ENCODE measurements around the gene MAK.
"Not testable (repeated sequence)": the region's sequence is repeated elsewhere in the genome, so short reads cannot be mapped to it uniquely, and the experiment has no call there.

The MAK gene

DNA sequence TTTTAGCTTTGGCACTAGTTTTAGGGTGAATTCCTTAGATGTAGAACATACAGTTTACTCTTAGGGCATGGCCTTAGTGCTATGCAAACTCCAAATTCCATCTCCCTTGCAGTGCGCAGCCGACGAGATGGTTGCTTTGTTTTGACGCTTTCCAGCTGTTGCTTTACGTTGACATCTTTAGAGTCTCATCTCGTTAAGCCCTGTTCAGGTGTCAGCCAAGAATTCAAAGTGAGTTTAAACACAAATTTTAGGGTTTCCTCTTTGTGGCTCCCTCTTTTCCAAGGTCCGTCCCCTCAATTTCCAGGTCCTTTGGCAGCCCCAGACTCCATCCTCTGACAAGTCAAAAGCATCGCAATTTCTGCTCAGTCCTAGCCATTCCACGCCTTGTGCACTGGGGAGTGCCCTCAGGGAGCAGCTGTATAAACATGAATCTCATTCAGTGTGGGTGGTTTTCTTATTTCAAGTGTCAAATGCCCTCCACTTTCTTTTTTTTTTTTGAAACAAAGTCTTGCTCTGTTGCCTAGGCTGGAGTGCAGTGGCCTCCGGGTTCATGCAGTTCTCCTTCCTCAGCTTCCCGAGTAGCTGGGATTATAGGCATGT is 14.1 kb upstream of the MAK start:
- no peak for DNase-seq

DNA sequence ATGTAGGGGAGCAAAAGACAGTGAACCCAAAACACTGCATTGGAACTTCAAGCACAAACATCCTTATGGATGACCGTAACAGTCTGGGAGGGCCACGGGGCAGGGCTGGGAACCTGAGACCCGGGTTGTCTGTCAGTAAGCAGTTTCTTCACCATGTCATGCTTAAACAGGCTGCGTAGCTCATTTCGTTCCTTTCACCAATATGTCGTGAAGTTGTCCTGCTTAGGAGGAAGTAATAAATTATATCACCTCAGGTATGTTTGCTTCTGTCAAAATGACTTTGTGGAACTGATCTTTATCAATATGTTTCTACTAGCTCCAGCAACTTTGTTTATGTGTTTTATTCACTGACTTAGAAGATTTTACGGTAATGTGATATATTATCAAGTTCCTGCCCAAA is 12.4 kb upstream of the MAK start:
- no peak for DNase-seq

DNA sequence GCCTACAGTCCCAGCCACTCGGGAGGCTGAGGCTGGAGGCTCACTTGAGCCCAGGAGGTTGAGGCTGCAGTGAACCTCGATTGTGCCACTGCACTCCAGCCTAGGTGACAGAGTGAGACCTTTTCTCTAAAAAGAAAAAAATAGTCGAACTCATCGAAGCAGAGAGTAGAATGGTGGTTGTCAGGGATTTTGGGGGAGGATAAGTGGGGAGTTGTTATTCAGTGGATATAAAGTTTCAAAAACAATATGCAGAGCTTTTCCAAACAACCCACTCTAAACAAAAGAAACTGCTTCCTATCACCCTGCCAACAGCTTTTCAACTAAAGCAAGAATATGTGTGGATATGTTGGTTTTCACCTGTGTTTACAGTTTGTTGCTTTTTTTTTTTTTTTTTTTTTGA is 11.6 kb upstream of the MAK start:
- no peak for DNase-seq

DNA sequence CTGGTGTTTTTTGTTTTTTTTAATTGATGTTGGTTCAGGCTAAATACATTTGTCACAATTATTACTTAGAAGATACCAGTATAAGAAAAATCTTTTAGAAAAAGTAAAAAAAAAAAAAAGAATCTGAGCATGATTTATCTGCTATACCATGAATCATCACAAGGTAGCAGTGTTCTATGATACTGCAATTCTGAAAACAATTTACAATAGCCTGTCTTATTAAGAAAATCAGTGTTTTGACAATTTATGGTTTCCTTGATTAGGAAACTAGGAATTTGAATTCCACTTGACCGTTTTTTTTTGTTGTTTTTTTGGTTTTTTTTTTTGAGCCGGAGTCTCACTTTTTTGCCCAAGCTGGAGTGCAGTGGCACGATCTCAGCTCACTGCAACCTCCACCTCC is 9.3 kb upstream of the MAK start:
- no peak for DNase-seq

DNA sequence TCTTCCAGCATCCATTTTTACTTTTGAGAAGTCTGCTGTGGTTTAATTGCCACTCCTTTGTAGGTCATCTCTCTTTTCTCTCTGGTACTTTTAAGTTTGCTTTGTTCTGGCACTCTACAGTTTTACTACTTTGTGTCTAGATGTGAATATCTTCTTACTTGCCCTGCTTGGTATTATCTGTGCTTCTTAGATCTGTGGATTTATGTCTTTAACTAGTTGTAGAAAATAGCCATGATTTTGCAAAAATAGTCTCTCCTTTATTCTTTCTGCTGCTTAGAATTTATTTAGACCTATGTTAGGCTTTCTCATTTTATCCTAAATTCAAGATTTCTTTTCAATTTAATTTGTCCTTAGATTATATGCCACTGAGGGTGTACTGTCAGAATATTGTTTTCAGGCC is 5.2 kb upstream of the MAK start:
- no peak for DNase-seq

DNA sequence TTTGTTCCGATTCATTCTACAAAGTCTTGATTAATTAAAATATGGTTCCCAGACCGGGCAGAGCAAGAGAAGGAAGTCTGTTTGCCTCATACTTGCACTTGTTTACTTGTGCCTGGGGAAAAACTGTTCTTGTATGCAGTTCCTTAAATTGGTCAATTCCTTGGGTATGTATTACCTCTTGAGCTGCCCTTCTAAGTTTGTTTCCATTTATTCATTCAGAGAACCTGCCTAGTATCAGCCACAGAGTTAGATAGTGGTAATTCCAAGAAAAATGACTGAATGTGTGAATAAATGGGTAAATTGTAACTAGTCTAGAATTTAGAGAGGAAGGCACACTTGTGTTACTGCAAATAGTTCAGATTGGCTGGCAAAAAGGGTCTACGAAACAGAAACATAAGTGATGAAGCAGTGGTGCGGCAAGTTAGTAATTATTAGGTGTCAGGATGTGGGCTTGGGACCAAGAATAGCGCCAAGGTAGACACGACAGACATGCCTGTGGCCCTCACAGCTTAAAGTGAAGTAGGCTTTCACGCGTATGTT is 525 bp upstream of the MAK start:
- DNase-seq, result peak in 1 of 2 donors; percentile 6

DNA sequence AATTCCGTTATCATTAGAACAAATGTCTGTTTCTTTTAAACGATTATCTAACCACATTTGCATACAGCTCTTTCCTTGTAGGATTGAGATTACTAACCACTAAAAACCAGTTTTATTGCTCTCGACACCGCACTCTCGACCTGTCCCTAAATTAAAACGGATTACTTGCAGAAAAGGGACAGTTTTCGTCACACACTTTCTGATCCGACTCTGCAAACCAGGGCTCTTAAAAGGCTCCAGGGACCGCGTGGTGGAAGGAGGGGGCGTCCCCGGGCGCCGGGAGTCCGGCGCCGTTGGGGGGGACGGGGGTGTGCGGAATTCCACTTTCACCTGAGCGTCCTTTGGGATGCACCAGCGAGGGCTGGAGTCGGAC is 731 bp downstream of the MAK start:
- peak; percentile 2 to 13 for DNase-seq

DNA sequence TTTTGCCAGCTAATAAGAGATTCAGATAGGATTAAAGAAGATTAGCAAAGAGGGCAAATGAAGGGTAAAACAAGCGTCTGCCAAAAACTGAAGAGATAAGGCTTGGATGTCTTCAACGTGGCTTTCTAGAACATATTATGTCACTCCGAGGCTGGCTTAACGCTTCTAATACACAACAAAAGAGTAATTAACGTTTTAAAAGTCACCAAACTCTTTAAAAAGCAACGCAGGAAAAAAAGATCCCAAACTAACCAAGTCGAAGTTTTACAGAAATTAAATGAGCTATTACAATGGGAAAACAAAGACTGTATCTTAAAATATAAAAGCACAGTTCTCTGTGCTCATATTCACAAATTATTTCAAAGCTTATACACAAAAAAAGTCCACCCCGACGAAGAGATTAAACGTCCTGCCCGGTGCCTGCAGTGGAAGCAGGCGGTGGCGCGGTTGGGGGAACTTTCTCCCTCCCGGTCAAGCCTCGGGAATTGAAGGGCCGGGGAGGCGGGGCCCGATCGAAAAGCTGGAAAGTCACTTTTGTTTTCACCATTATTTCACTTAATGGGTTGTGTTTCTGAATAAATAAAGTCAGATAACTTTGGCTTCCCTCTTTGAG is 1.2 kb downstream of the MAK start:
- peak in 1 of 2 donors; percentile 3 for DNase-seq

DNA sequence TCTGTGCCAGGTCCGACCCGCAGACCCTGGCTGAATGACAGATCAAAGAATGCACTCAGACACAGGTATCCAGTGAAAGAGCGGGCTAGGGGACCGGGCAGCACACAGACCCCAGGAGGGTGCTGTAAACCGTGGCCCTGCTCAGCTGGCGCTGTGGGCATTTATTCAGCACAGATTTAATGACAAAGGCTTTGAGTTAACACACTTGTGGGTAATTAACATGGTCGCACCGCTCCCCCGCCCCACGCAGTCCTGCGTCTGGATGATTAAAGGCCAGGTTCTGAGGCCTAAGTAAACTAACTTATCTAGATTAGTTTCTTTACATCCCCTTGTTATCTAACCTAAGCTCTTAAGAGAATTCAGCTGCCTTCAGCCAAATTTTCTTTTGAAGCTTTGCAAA is 3.5 kb downstream of the MAK start:
- no peak for DNase-seq

DNA sequence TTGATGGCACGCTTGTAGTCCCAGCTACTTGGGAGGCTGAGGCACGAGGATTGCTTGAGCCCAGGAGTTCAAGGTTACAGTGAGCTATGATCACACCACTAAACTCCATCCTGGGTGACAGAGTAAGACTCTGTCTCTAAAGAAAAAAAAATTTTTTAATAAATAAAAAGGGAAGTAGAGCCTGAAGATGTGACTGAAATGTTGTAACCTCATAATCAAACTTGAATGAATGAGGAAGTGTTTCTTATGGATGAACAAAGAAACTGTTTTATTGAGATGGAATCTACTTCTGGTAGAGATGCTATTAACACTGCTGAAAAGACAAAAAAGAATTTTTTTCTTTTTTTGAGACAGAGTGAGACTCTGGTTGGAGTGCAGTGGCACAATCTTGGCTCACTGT is 6.7 kb downstream of the MAK start:
- DNase-seq, result no peak

DNA sequence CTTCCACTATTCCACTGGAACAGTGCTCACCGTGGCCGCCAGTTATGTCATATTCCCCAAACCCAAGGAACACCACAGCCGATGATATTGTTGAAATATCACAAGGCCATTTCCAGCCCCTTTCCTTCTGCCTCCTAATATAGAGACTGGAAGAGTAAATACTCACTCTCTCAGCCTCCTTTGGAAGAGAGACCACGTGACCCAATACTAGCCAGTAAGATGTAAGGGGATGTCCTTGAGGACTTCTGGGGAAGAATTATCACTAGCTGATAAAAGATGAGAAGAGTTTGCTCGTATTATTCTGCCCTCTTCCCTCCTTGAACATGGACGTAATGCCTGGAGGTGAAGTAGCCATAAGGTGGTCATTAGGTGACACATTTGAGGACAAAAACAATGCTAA is 13.5 kb downstream of the MAK start:
- DNase-seq, result no peak

DNA sequence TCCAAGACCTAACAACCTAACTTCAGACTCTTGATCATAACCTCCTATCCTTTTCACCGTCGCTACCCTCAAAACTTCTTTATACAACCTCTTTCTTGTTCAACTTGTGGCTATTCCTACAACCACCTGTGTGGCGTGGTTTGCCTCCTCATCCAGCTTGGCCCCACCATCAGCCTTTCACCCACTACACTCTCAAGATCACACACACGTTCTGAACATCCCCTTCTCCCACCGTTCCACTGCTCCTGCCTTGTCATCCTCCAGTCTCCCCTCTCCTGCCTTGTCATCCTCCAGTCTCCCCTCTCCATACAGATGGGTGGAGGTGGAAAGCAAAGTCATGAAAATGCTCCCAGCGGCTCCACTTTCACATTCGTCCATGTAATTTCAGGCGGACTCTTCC is 14.0 kb downstream of the MAK start:
- no peak for DNase-seq

DNA sequence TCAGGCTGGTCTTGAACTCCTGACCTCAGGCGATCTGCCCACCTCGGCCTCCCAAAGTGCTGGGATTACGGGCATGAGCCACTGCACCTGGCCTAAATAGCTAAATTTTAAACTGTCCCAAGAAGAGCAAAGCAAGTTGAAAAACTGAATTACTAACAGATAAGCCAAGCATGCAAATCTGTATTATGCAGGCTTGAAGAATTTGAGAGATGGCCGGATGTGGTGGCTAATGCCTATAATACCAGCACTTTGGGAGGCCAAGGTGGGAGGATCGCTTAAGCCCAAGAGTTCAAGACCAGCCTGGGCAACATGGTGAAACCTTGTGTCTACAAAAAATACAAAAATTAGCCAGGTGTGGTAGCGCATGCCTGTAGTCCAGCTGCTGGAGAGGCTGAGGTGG is 24.2 kb downstream of the MAK start:
- DNase-seq, result not testable (repeated sequence)

DNA sequence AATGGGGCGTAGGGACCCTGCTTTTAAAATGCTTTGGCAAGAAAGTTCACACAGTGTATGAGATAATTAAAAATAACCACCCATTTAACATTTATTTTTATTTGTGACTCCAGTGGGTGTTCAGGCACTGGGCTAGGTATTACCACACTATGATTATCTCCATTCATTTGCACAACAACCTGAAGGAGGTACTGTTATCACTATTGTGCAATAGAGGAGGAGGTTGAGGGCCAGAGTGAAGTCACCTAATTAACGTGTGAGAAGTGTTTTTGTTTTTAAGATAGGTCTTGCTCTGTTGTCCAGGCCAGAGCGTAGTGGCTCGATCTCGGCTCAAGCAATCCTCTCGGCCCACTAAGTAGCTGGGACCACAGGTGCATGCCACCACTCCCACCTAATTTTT is 29.2 kb downstream of the MAK start:
- DNase-seq, result no peak

DNA sequence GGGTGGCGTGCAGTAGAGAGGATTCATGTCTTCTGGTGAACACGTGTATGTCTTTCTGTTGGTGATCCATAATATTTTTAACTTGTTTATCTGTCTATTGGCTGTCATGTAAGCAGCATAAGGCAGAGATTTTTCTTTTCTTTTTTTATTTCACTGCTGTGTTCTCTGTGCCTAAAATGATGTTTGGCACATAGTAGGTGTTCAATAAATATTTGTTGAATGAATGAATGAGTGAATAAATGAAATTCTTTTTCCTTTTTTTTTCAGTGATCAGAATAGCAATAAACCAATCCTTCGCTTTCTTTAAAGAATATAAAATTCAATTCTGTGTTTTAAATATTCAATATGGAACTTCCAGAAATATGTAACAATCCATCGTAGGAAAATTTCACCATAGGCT is 30.0 kb downstream of the MAK start:
- no peak for DNase-seq

DNA sequence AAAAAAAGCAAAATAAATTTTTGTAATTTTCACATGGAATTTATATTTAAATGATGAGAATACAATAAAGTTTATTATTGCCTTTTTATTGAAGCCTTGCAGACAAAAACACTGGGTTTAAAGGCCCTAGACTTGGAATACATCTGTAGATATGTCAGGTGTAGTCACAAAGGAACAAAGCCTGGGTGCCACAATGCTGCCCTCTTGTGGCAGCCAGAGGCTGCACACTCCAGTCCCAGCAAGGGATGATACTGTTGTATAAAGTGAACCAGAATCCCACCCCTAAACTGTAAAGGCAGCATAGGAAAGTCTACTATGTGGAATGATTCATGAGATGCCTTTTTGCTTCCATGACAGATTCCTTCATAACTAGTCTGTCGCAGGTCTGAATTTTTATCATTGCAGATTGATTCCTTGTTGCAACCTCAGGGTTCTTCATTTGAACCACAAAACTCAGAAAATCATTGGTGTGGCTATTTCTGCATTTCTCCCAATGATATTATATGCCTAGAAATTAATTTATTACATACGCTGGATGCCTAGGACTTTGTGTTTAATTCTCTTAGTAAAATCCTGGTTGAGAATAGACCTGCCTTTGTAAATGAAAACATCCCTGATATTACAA is 37.0 kb downstream of the MAK start:
- DNase-seq, result peak; percentile 60 to 67

DNA sequence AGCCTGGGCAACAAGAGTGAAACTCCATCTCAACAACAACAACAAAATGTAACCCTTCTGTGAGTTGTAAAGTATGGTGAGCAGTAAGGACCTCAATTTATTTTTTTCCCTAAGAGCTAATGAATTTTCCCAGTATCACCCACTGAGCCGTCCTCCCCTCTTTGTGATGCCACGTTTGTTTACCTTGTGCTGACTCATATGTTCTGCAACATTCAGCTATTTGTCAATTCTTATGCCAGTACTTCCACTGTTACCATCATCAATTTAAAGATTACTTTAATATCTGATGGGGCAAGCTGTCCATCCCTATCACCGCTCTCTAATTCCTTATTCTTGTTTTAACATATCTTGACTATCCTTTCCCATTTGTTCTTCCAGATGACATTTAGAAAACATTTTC is 37.5 kb downstream of the MAK start:
- no peak for DNase-seq

DNA sequence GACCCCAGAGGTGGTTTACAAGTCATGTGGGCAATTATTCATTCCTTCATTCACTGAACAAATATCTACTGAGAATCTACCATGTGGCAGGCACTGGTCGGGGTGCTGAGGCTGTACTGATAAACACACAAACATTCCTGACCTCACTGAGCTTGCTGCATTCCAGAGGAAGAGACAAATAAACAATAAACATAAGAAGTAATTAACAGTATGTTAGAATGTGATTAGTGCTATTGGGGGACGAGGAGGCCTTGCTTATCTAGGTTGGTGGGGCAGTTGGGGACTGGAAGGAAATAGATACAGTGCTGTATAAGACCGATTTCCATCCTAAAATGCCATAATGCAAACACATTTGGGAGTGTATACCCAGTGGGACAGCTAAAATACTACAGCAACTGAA is 44.1 kb downstream of the MAK start:
- no peak for DNase-seq

DNA sequence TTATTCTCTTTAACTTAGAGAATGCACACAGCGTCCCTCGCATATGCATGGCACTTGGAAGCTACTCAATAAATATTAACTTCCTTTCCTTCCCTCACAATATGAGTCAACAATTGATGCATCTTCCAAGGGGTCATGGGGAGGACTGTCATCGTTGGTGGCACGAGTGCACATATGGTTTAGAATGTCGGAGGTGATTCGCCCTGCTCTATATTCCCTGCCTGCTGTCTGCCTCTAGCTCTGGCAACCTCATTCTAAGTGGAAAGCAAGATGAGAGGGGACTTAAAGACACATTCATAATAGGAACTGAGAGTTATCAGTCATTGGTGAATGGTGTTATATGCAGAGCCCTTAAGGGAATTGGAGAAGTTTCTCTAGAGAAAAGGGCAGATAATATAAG is 44.6 kb downstream of the MAK start:
- DNase-seq, result no peak

DNA sequence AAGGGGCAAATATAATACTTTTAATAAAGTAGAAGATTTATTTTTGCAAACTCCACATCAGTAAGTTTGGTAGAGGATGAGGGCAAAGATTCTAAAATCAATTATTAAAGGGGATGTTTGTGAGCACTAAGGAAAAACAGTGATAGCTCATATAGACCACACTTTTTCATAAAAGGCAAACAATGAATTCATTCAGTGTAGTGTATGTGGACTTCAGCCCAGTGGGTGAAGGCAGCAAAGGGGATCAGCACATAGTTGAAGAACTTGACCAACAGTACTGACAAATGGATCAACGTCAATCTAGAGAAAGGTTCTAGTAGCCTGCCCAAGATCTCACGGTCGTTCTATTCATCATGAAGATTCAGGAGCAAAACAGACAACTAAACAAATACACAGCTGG is 45.3 kb downstream of the MAK start:
- no peak for DNase-seq

DNA sequence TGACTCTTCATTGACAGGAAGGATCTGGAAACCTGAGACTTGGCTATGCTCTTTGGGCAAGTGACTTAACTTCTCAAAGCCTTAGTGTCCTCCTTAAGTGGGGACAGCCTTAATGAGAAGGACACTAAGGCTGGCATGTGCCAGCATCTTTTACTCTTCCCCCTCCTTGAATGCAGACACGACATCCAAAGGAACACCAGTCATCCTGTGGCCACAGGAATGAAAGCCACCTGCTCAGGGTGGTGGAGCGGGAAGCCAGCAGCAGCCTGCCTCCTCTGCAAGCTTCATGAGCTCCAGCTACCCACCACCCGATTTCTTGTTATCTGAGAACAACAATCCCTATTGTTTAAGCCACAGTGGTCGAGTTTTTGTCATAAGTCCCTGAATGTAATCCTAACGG is 46.2 kb downstream of the MAK start:
- no peak for DNase-seq

DNA sequence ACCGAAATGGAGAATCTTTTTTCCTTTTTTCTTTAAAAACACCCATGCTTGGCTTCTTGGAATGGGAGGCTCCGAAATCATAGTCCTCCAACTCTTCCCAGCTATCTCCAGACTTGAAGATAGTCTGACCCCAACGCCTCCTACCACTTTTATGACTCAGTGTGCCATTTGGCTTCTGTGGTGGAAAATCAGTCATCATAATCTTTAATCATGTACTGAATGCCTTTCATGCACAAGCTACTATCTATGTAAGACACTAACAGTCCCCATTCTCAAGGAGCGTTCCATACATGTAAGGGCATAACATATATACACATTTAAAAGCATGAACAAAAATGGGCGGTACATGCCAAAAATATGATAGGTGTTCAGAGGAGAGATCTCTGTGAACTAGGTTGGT is 46.7 kb downstream of the MAK start:
- DNase-seq, result no peak

DNA sequence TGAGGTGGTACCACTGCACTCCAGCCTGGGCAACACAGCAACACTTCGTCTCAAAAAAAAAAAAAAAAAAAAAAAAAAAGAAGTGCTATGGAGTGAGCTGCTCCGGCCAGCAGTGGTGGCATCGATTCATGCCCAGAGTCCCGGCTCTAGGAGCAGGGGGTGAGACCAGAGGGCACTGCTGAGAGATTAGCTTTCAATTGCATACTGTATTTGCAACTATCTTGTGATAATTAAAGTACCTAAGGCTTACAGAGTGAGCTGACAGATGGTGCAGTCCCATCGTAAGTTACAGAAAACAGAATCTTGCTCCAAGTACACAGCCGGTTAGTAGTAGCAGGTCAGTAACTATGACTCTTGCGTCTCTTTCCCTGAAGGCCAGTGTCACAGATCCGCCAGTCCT is 59.3 kb downstream of the MAK start:
- DNase-seq, result no peak

DNA sequence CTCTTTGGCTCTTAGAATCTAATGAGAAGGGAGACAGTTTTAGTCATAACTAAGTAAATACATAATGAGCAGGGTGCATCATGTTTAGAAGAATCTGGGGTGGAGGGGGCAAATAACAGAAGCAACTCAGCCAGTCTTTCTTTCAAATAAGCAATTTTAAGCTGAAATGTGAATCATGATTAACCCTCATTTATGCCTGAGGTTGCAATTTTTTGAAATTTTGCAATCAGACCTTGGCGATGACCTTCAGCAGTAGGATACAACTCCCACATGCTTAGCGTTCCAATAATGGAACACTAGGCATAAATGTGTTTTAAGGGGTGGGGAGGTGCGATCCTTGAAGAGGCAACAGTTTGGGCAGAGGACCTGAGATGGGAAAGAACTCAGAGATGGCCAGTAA is 60.1 kb downstream of the MAK start:
- no peak for DNase-seq

DNA sequence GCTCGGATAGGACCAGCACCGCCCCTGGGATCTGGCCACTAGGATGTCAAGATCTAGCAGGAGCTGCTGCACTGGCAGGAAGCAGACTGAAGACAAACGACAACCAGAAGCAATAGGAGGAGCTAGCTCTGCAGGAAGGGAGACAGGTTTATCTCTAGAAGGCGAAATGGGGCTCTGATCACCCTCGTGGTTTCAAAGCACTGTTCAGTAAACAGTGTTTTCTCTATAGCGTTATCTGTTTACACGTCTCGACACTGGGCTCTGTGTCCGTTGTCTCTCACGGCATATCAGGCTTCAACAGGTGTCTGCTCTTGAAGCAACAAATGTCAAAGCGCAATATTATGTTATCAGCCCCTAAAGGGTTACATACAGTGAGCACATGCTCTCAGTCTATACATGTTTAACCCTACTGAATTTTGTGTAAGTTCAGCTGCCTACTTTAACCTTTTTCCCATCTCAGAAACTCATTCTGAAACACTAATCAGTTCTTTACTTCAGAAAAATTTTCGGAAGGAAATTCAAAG is 66.9 kb downstream of the MAK start:
- no peak for DNase-seq

Measured in CD4-positive, alpha-beta T cell treated with Interleukin-1 beta for 1 hour (primary cell).